B cell (primary cell): ENCODE data around the gene ARHGAP35.

Source experiments
- CTCF ChIP-seq: fragments of 200-600 bp; IDR thresholded peaks from one replicate; pipeline ENCODE4 v1.8.0; 2022; ENCODE audit warnings: antibody characterized with exemption, mild to moderate bottlenecking
- EZH2 ChIP-seq: IDR thresholded peaks from 2 replicates; pipeline ENCODE4 v1.6.1; 2012; ENCODE audit warnings: borderline replicate concordance, low read depth, mild to moderate bottlenecking, moderate library complexity, low read length; ENCODE audit not compliant: insufficient read depth, poor library complexity, severe bottlenecking

- TF ChIP-seq CTCF (no peak), EZH2 (no peak)
Observed at GRCh38 chr19:46882034-46882433, 21.2 kb downstream of the ARHGAP35 start.
